Loucy (cell line): ENCODE measurements around the gene RHOH.

Experiments
- CTCF ChIP-seq: fragments of 200-600 bp; sonication (generic); conservative IDR thresholded peaks from 2 replicates; pipeline ENCODE4 v1.5.1; 2014; ENCODE audit warnings: mild to moderate bottlenecking, antibody characterized with exemption, low read length
- EZH2phosphoT487 ChIP-seq: fragments of 200-600 bp; IDR thresholded peaks from 2 replicates; pipeline ENCODE4 v1.6.1; 2018; ENCODE audit warnings: antibody characterized with exemption, mild to moderate bottlenecking, moderate library complexity, borderline replicate concordance

- TF ChIP-seq CTCF (no peak), EZH2phosphoT487 (no peak)
Measured at GRCh38 chr4:40178672-40179071, 18.2 kb upstream of the RHOH start.
